Endothelial cell of umbilical vein (primary cell): ENCODE data around the gene ANKS1B.

ENCODE experiments used
- POLR2A ChIP-seq: IDR thresholded peaks from 2 replicates; pipeline ENCODE4 v1.6.1; 2012; ENCODE audit warnings: low read depth, mild to moderate bottlenecking, control low read depth, low read length
- POLR2AphosphoS5 ChIP-seq: IDR thresholded peaks from 2 replicates; pipeline ENCODE4 v1.6.1; 2012; ENCODE audit warnings: low read depth, mild to moderate bottlenecking, control low read depth, low read length, moderate library complexity; ENCODE audit not compliant: insufficient read depth
- TF ChIP-seq, protein P1 (sequence below), 2 donors: IDR thresholded peaks; 1 replicate in 1 of 2; 2 replicates in 1 of 2; pipeline ENCODE4 v1.5.1; 2011; ENCODE audit warnings: low read length in 2 of 2, mild to moderate bottlenecking in 2 of 2, moderate library complexity in 2 of 2, control low read depth in 1 of 2, inconsistent platforms in 1 of 2, low read depth in 1 of 2; ENCODE audit not compliant: insufficient read depth in 1 of 2; ENCODE audit errors: extremely low read depth in 1 of 2

- TF ChIP-seq, protein P1, sequence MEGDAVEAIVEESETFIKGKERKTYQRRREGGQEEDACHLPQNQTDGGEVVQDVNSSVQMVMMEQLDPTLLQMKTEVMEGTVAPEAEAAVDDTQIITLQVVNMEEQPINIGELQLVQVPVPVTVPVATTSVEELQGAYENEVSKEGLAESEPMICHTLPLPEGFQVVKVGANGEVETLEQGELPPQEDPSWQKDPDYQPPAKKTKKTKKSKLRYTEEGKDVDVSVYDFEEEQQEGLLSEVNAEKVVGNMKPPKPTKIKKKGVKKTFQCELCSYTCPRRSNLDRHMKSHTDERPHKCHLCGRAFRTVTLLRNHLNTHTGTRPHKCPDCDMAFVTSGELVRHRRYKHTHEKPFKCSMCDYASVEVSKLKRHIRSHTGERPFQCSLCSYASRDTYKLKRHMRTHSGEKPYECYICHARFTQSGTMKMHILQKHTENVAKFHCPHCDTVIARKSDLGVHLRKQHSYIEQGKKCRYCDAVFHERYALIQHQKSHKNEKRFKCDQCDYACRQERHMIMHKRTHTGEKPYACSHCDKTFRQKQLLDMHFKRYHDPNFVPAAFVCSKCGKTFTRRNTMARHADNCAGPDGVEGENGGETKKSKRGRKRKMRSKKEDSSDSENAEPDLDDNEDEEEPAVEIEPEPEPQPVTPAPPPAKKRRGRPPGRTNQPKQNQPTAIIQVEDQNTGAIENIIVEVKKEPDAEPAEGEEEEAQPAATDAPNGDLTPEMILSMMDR (IDR thresholded peaks at IDR 0.05; ENCODE audit: extremely low read depth in 1 of 2, insufficient read depth in 1 of 2, low read depth in 1 of 2, low read length in 2 of 2), result no peak
- TF ChIP-seq POLR2AphosphoS5 (no peak), POLR2A (no peak)
Observed at GRCh38 chr12:99810718-99811593, 173.8 kb downstream of the ANKS1B start.
